CD4-positive, alpha-beta T cell treated with Interleukin-4 for 4 hours (primary cell): Measurements from ENCODE around the gene FMC1.
"Not testable (repeated sequence)": the region's sequence is repeated elsewhere in the genome, so short reads cannot be mapped to it uniquely, and the experiment has no call there.

ENCODE experiments used
- DNase-seq: peaks from one replicate; pipeline ENCODE4 v3.0.0-alpha.2; 2020

FMC1 gene

DNA sequence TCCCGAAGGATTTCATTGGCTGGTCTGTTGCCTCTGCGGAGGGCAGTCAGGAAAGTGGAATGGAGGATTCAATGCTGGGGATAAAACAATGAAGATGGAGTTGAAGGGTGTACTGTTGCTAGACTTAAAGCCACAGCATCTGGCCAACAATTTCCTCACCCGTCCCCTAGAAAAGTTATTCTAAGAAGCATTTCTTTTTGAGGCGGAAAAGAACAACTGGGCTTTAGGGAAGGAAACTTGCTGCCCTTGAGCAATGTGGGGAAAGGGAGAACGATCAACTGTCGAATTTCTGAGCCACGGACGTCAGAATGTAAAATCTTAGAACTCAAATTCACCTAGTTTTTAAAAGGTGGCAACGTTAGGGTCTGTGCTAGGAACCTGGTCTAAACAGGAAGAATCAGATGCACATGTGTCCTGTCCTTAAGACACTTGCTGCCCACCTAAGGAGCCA is 664 bp downstream of the FMC1 start:
- no peak for DNase-seq

DNA sequence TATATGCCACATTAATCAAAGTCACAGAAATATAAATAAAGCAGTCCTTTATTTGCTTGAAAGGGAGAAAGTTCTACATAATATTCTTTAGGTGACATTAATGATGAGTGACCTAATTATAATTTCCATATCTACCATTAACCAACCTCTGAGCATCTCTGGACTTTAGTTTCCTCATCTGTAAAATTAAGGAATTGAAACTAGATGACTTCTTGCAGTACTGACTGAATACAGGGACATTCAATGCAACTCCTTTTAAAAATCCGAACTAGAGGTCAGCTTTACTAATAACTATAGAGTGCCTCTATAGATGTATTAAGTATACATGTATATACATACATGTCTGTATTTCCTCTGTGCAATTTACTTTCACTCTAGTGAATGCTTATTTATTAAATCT is 3.9 kb downstream of the FMC1 start:
- no peak for DNase-seq

DNA sequence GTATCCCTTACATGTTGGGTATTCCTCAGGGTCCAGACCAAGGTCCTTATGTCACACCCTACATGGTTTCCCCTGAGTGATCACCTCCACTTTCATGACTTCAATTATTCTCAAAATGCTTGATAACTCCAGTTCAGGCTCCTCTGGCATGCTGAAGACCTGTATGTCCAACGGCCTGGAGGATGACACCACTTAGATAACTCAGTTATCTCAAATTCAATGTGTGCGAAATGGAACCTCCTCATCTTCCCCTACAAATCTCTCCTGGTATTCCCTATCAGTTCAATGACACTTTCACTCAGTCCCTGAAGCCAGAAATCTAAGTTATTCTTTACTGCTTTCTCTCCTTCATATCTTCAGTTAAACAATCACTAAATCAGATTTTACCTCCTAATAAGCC is 9.9 kb downstream of the FMC1 start:
- DNase-seq: no peak

DNA sequence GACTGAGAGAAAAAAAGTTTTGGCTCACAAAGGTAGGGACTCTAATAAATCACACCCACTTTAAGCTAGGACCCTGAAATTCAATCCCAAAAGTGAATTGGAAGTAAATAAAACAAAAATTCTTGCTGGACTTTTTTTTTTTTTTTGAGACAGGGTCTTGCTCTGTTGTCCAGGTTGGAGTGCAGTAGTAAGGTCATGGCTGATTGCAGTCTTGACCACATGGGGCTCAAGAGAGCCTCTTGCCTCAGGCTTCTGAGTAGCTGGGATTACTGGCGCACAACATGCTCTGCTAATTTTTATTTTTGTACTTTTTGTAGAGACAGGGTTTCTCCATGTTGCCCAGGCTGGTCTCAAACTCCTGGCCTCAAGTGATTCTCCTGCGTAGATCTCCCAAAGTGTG is 13.6 kb downstream of the FMC1 start:
- no peak for DNase-seq

DNA sequence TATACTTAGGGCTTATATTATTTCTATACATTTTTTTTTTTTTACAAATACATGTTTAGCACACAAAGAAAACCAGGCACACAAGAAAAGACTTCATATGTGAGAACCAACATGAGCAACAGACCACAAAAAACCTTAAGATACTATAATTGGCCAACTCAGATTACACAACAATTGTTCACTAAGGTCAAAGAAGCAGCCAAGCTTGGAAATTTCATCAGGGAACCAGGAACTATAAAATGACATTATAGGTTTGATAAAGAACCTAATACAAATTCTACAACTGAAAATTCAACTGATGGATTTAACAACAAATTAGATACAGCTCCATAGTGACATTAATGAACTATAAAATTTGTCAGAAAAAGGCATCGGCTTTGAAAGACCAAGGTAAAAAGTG is 14.2 kb downstream of the FMC1 start:
- DNase-seq: no peak

DNA sequence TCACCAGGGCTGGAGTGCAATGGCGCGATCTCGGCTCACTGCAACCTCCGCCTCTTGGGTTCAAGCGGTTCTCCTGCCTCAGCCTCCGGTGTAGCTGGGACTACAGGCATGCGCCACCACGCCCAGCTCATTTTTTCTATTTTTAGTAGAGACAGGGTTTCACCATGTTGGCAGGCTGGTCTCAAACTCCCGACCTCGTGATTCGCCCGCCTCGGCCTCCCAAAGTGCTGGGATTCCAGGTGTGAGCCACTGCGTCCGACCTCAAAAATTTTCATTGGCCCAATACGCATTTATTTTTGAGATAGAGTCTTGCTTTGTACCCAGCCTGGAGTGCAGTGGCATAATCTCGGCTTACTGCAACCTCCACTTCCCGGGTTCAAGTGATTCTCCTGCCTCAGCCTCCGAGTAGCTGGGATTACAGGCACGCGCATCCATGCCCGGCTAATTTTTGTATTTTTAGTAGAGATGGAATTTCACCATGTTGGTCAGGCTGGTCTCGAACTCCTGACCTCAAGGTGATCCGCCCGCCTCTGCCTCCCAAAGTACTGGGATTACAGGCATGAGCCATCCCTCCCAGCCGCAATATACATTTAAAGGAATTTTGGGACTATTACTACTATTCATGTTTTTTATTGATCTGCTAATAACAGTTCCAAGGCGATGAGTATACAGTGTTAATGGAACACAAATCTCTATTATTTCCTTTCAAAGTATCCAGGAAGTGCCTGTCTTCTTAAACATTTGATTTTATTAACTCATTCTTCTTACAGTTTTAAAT is 16.8 kb downstream of the FMC1 start:
- DNase-seq: not testable (repeated sequence)

DNA sequence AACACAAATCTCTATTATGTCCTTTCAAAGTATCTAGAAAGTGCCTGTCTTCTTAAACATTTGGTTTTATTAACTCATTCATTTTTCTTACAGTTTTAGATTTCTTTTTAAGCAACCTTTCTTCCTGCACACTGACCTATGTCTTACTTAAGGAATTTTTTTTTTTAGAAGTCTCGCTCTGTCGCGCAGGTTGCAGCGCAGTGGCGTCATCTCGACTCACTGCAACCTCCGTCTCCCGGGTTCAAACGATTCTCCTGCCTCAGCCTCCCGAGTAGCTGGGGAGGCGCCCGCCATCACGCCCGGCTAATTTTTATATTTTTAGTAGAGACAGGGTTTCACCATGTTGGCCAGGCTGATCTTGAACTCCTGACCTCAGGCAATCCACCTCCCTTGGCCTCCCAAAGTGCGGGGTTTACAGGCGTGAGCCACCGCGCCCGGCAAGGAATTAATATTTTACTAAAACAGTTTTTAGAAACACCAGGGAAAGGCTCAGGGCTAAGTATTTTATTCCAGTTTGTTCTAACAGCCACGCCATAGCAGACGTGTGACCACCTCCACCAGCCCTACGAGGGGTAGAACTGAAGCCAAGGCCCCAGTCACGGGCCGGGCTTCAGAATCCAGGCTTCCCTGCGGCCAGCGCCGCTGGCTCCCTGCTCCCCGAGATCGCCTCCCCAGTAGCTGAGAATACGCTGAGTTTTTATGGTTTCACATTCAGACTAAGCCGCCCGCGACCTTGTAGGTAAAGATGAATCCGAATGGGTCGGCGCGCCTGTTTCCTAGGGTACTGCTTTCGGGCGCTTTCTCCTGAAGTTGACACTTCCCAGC is 17.6 kb downstream of the FMC1 start:
- peak; percentile 18 for DNase-seq

DNA sequence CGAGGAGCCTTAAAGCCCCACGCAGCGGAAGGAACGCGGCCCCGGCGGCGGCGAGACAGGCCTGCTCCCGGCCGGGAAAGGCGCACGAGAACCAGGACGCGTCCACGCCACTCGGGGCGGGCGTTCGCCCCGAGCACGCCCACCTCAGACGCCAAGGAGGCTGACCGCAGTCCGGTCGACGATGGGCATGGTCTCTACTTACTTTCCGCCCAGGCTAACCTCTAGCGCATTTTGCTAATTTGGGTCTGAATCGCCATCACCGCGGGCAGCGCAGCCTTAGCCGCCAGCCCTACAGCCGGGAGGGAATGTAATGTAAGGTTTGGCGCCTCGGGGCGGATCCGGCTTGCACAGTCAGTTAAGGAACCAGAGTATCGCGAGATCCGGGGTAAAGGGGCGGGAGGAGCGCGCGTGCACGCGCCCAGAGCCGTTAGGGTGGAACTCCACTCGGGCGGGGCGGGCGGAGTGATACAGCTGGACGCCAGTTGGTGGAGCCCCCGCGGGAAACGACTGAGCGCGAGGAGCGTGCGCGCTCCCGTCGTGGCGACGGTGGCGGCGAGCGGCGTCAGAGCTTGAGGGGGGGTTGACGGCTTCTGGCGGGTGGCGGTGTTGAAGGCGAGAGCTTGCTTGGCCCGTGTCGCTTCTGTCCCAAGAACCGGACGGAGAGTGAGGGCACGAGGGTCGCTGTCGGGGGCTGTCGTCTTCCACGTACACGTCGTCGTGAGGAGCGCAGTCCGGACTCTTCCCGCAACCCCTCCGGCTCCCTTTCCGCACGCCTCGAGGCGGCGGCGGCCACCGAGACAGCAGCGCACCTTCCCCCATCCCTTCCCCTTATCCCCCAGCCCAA is 18.5 kb downstream of the FMC1 start, which contains the start of gene LUC7L2:
Gene LUC7L2, plus strand, starts transcription at position 529 of the 844 bp plus-strand sequence. CDS start 368 bp downstream, outside the sequence.
- peak; percentile 99 for DNase-seq

DNA sequence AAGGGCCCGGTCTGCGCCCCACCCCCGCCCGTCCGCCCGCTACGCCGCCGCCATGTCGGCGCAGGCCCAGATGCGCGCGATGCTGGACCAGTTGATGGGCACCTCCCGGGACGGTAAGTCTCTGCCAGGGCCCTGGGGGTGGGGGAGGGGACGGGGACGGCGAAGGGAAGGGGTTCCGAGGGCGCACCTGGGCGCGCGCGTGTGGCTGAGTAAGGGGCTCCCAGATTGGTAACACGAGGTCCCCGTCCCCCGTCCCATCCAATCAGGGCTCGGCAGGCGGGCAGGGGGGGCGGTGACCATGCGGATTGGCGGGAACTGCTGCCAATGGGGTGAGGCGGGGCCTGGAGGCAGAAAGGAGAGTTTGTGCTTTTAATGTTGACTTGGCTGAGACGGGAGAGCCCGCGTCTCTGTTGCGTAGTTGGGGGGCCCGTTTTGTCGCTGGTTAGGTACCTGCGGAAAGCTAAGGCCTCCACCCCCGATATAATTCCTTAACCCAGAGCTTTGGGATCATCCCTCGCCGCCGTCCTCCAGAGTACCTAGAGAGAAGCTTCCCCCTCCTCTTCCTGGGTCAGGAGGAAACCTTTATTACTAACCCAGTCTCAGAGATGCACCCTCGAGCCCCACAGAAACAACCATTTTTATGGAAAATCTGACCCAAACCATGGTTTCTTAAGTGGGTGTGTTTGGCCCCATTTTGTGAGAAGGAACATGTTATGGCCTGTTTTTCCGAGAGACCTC is 19.2 kb downstream of the FMC1 start:
- peak; percentile 97 for DNase-seq

DNA sequence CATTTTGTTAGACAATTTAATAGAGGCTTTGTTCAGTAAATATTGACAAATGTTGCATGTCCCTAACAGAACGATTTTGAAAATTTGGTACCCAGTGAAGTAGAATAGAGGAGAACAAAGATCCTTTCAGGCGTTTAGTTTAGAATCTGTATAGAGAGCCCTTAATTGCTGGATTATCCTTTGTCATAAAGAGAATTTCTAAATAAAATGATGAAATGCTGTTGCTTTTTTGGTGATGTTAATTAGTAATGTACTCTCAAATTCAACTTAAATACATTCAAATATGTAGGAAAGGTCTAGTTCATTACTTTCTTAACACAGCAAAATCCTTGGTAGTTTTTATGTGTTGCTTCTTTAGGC is 19.8 kb downstream of the FMC1 start:
- DNase-seq: no peak

DNA sequence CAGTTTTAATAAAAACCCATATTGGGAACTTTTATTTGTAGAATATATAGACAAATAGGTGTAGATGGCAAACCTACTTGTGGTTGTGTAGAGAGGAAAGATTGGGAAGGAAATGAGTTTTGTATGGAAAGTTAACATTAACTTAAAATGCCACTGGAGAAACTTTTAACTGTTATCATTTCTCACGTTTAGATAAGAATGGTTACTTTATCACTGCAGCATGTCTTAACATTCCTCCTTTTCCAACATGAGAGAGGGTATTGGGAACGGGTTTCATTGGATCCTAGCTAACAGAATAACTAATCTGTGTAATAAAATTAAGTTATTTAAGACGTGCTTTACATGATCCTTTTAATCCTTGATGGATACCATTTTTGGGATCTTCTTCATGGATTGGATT is 20.4 kb downstream of the FMC1 start:
- no peak for DNase-seq

DNA sequence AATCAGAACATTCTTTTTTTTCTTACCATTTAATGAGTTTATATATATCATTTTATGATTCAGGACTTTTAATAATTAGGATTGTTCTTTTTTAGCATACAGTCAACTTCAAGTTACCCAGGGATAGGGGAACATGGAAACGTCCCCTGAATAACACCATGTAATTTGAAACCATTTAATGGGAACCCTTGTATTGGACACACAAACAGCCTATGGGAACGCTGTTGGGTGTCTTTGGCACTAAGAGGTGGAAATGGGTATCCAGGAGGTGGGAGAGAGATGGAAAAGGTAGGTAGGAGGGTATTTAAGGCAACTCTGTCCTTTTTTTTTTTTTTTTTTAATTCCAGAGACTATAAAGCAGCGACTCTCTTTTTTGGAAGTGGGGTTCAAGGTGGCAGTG is 21.2 kb downstream of the FMC1 start:
- no peak for DNase-seq

DNA sequence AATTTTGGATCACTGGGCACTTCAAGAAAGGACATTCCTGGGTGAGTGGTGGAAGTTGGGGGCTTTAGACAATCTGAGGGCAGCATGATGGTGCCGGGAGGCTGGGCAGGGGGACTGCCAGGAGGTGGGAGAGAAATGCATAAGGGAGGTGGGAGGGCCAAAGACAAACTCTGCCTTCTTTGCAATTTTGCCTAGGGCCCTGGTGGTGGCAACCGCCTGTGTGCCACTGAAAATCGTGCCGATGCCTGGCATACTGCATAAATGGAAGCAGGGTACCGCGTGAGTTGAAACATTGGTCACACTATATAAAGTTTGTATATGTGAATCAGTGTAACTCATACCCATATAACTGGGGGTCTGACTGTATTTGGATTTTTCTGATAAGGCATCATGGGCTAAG is 21.8 kb downstream of the FMC1 start:
- DNase-seq: no peak

DNA sequence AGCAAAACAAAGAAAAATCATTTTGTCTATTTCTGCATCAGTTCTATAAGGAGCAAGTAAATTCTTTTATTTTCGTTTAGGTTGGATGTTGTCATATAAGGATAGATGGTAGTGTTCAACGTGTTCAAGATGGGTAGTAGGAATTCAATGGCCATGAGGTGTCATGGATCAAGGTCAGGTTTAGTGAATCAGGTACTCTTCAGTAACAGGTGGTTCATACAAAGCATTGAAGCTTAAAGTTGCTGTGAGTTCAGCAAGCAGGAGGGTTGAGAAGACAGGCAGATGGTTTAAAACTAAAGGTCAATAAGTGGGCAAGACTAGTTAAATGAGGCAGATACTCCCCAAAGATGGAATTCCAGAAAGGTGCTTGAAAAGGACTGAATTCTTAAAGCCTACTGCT is 24.2 kb downstream of the FMC1 start:
- DNase-seq: no peak

DNA sequence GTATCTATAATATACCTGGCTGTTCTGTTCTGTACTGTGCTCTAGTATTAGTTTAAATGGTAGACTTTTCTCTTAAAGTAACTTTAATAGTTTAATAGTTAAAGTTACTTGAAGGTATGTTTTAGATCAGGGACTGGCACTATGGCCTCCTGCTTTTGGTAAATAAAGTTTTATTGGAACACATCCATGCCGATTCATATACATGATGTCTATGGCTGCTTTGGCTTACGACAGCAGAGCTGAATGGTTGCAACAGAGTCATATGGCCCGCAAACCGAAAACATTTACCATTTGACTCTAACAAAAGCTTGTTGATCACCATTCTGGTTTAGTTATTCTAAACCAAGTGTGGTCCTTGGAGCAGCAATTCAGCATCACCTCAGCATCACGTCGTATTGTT is 25.3 kb downstream of the FMC1 start:
- no peak for DNase-seq

DNA sequence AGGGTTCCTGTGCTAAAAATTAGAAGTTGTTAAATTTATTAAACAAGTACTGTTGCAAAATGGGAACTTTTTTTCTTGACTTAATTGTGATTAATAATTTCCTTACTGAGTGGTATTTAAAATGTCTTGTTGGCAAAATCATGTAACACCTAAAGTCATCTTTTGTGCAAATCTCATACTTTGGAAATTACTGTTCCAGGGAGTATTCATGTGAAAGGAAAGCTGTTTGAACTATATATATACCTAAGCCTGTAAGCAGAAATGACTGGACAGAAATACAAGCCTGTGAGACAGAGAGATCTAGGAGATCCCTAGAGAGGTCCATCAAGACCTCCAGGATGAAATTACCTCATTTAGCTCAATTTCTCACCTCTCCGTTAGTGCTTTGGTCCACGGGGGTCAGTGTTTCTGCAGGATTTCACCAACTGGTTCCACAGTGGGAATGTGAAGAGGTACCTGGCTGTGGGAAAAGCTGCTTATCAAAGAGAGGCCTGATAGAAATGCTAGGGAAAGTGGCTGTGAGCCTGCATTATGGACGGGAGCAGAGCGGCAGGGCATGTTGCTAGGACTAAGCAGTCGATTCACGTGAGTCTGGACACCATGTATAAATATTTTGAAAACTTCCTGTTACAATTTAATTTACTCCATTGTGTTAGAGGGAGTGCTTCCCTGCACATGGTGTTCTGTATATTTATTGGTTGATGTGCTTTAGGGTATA is 26.5 kb downstream of the FMC1 start:
- no peak for DNase-seq

DNA sequence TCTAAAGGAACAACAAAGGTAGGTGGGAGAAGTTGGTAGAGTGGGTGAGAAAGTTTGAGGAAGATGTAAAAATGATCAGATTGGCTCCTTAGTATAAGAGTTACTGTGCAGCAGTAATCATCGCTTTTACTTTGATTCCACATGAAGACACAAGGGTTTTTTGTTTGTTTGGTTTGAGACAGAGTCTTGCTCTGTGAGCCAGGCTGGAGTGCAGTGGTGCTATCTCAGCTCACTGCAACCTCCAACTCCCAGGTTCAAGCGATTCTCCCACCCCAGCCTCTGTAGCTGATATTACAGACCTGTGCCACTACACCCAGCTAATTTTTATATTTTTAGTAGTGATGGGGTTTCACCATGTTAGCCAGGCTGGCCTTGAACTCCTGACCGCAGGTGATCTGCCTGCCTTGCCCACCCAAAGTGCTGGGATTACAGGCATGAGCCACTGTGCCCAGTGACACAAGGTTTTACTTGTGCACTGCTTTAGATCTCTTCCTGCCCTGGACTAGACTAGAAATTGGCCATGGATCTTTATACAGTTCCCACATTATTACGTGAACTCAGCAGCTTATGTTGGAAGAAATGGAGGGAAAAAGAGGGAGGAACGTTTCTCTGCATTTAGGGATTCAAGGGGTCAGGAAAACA is 29.3 kb downstream of the FMC1 start:
- DNase-seq: no peak

DNA sequence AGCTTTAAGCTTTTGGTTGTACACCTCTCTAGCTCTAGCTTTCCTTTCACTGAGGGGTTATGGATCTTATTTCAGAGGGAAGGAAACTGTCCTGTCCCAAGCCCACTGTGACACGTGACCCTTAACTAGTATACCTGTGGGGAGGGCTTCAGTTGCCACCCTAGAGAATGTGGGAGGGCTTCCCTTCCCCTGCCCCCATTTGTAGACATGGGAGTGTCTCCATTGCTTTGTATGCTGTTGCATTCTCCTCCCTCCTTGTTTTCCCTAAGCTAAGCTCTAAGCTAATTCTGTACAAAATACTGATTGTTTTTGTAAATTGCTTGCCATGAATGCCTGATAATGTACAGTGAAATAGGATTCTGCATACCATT is 29.8 kb downstream of the FMC1 start:
- no peak for DNase-seq

DNA sequence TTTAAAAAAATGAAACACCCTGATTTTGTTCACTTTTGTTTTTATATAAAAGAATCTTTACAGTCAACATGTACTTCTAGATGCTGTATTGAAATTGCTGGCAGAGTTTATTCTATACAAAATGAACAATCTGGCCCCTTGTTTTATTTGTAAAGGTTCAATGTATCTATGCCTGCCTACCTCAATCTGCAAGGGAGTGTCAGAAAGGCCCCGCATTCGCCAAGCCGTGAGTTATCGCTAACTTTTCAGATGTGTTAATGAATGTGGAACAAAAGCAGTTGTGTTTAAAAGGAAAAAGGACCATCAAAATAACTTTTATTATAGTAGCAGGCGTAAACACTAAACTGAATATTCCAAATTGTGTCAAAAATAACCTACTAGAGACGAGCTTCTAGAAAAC is 33.1 kb downstream of the FMC1 start:
- DNase-seq: no peak

DNA sequence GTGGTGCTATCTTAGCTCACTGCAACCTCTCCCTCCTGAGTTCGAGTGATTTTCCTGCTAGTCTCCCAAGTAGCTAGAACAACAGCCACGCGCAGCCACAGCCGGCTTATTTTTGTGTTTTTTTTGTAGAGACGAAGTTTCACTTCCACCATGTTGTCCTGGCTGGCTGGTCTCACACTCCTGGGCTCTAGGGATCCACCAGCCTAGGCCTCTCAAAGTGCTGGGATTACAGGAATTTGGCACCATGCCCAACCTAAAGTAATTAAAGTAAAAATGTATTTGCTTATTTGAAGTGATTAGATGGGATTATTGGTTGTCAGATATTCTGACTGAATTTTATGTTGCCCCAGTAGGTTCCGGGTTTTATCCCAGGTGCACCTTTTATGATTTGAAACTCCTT is 41.3 kb downstream of the FMC1 start:
- no peak for DNase-seq

DNA sequence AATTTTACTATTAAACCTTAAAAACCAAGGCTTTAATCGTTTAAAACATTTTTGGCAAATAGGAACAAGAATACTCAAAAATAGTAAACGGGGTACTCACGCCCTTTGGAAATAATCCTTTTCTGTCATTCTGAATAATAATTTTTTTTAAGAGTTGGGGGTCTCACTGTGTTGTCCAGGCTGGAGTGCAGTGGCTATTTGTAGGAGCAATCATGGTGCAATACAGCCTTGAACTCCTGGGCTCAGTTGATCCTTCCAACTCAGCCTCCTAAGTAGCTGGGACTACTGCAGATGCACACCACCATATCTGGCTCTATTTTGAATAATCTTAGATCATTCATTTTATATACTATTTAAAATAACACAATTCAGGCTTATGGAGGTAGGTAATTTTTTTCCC is 43.5 kb downstream of the FMC1 start:
- DNase-seq: no peak

DNA sequence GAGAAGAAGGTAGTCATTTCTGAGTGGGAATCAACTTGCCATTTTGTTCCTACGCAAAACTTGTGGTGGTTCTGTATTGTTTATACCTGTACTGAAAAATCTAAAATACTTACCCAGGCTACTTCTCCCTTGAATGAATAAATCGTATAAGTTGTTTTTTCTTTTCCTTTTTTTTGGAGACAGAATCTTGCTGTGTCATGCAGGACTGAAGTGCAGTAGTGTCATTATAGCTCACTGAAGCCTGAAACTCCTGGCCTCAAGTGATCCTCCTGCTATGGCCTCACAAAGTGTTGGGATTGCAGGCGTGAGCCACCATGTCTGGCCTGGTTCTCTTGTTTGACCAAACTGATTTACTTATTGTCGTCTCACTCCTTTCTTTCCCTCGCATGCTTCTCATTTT is 46.5 kb downstream of the FMC1 start:
- no peak for DNase-seq
